ENCODE measurements around the gene C2CD4B.

- TF ChIP-seq, protein P1, sequence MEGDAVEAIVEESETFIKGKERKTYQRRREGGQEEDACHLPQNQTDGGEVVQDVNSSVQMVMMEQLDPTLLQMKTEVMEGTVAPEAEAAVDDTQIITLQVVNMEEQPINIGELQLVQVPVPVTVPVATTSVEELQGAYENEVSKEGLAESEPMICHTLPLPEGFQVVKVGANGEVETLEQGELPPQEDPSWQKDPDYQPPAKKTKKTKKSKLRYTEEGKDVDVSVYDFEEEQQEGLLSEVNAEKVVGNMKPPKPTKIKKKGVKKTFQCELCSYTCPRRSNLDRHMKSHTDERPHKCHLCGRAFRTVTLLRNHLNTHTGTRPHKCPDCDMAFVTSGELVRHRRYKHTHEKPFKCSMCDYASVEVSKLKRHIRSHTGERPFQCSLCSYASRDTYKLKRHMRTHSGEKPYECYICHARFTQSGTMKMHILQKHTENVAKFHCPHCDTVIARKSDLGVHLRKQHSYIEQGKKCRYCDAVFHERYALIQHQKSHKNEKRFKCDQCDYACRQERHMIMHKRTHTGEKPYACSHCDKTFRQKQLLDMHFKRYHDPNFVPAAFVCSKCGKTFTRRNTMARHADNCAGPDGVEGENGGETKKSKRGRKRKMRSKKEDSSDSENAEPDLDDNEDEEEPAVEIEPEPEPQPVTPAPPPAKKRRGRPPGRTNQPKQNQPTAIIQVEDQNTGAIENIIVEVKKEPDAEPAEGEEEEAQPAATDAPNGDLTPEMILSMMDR (conservative IDR thresholded peaks at IDR 0.05 in 1 of 2, IDR thresholded peaks at IDR 0.05 in 1 of 2; ENCODE audit: extremely low read depth in 1 of 2, insufficient read depth in 1 of 2, low read depth in 1 of 2, low read length in 2 of 2): no peak
- no peak for TF ChIP-seq EZH2 (IDR thresholded peaks at IDR 0.05; ENCODE audit: borderline replicate concordance, low read length)
Measured at GRCh38 chr15:62187910-62188309, 22.8 kb upstream of the C2CD4B start.
